Measurements from ENCODE around the gene RBM39.

Gene RBM39

DNA sequence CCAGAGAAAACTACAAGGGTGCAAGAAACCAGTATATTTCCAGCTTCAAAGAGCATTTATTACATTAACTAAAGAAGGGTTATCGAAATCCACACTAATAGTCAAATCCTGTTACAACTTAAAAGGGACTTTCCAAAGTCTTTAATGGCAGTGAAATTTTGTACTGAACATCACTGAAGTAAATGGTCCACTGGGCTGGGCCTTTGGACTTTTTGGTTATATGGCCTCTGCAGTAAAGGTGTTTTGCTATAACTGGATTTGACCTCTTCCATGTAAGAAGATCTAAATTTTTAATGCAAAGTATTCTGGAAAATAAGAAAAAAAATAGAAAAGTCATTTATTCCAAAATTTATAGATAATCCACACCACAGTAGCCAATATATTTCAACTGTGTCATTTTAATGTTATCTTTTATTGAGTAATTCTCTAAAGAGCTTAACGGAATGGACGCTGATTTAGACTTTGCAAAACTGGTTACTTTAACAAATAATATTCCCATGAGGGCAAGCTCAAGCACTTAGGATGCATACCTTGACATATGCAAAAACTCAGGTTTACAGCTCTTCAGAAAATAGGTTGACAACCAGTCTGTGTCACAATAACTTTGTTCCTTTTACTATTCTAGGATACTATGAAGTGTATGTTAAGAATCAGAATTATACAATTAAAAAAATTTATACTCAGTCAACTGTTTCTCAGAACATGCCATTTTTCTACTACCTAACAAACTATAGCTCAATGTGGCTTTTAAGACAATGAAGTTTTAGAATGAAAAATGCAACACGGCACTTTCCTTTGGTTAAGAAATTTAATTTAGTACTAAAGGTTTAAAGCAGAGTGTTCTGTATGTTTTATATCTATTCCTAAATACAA is 7.0 kb downstream of the RBM39 start:
- H3F3A ChIP-seq (ENCODE audit: insufficient read depth, low read length), result peaks cover 20% of the 10 kb centered on the region
- H3K4me2 ChIP-seq (ENCODE audit: low read depth, low read length), result no peak overlapping the region
- H2AFZ ChIP-seq (ENCODE audit: low read length), result no peak overlapping the region

DNA sequence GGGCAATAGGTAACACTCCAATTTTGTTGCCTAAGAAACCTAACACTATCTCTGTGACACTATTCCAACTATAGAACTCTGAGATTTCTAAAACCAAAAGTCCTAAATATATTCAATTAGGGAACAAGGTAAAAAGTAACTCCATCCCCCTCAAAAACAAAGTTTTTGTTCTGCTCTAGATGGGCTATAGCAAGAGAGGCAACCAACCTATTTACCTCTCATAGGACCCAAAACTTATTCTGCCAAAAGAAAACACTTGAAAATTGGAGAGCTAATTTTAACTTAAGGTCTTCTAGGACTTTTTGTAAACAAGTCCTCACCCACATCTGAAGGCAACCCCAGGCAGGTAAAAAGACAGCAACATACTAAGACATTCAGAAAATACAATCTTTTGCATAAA is 7.7 kb downstream of the RBM39 start:
- Histone ChIP-seq H3K4me2 (ENCODE audit: low read depth, low read length) (no peak overlapping the region), H4K20me1 (ENCODE audit: insufficient read depth, low read length) (peaks cover 88% of the 10 kb centered on the region), H3K9me2 (replicated peaks; ENCODE audit: insufficient read depth, low read length) (no peaks in the 10 kb centered on the region), H3K4me1 (ENCODE audit: low read length) (peaks cover 13% of the 10 kb centered on the region), H3K27me3 (replicated peaks; ENCODE audit: insufficient read depth, low read length) (no peaks in the 10 kb centered on the region), H3K27ac (ENCODE audit: low read length) (no peak overlapping the region), H3K9ac (ENCODE audit: low read length) (no peak overlapping the region), H3K4me3 (ENCODE audit: low read length) (no peak overlapping the region), H3K9me3 (replicated peaks; ENCODE audit: insufficient read depth, low read length) (no peaks in the 10 kb centered on the region), H3K36me3 (replicated peaks; ENCODE audit: insufficient read depth, low read length) (peaks cover 56% of the 10 kb centered on the region), H3F3A (ENCODE audit: insufficient read depth, low read length) (peaks cover 17% of the 10 kb centered on the region), H3K79me2 (ENCODE audit: low read length) (peaks cover 100% of the 10 kb centered on the region), H2AFZ (ENCODE audit: low read length) (no peak overlapping the region)
- no peak for TF ChIP-seq EZH2 (optimal IDR thresholded peaks at IDR 0.05; ENCODE audit: low read depth, low read length)
- TF ChIP-seq EZH2phosphoT487 (IDR thresholded peaks at IDR 0.05; ENCODE audit: low read length), result no peak
- TF ChIP-seq, protein P1, sequence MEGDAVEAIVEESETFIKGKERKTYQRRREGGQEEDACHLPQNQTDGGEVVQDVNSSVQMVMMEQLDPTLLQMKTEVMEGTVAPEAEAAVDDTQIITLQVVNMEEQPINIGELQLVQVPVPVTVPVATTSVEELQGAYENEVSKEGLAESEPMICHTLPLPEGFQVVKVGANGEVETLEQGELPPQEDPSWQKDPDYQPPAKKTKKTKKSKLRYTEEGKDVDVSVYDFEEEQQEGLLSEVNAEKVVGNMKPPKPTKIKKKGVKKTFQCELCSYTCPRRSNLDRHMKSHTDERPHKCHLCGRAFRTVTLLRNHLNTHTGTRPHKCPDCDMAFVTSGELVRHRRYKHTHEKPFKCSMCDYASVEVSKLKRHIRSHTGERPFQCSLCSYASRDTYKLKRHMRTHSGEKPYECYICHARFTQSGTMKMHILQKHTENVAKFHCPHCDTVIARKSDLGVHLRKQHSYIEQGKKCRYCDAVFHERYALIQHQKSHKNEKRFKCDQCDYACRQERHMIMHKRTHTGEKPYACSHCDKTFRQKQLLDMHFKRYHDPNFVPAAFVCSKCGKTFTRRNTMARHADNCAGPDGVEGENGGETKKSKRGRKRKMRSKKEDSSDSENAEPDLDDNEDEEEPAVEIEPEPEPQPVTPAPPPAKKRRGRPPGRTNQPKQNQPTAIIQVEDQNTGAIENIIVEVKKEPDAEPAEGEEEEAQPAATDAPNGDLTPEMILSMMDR (IDR thresholded peaks at IDR 0.05; ENCODE audit: low read length), result no peak
- no peak for DNase-seq

More for the DNA sequence above, 7.0 kb downstream of the RBM39 start:
- Histone ChIP-seq H3K9ac (ENCODE audit: low read length) (no peak overlapping the region), H3K27ac (ENCODE audit: low read length) (no peak overlapping the region), H3K9me2 (replicated peaks; ENCODE audit: insufficient read depth, low read length) (no peaks in the 10 kb centered on the region), H3K79me2 (ENCODE audit: low read length) (peaks cover 100% of the 10 kb centered on the region), H3K36me3 (replicated peaks; ENCODE audit: insufficient read depth, low read length) (peaks cover 58% of the 10 kb centered on the region), H4K20me1 (ENCODE audit: insufficient read depth, low read length) (peaks cover 88% of the 10 kb centered on the region), H3K27me3 (replicated peaks; ENCODE audit: insufficient read depth, low read length) (no peaks in the 10 kb centered on the region), H3K4me3 (ENCODE audit: low read length) (no peak overlapping the region), H3K4me1 (ENCODE audit: low read length) (peaks cover 13% of the 10 kb centered on the region), H3K9me3 (replicated peaks; ENCODE audit: insufficient read depth, low read length) (no peaks in the 10 kb centered on the region)
- no peak for DNase-seq
- TF ChIP-seq EZH2phosphoT487 (IDR thresholded peaks at IDR 0.05; ENCODE audit: low read length), result no peak
- TF ChIP-seq, protein P1 (IDR thresholded peaks at IDR 0.05; ENCODE audit: low read length), result no peak
- no peak for TF ChIP-seq EZH2 (optimal IDR thresholded peaks at IDR 0.05; ENCODE audit: low read depth, low read length)

DNA sequence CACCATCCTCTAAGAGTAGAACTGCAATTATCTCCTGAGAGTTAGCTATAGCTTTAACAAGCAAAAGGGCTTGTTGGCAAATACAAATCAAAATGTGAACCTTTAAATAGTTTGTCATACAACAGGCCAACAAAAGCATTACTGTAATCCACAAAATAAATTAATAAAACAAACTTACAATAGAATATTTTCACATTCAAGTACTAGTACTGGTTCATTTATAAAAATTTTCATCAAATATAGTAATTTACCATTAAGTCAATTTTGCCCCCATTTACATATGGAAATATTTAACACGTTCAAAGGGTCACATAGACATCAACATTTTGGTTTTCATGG is 9.4 kb downstream of the RBM39 start:
- H3K79me2 ChIP-seq (ENCODE audit: low read length), result peaks cover 99% of the 10 kb centered on the region
- H2AFZ ChIP-seq (ENCODE audit: low read length), result no peak overlapping the region
- no peaks in the 10 kb centered on the region for H3K9me3 ChIP-seq (replicated peaks; ENCODE audit: insufficient read depth, low read length)
- peaks cover 78% of the 10 kb centered on the region for H4K20me1 ChIP-seq (ENCODE audit: insufficient read depth, low read length)
- peaks cover 5% of the 10 kb centered on the region; the same call in 1 of the 2 replicates for H3K4me1 ChIP-seq (ENCODE audit: low read length)
- H3F3A ChIP-seq (ENCODE audit: insufficient read depth, low read length), result peaks cover 15% of the 10 kb centered on the region; the same call in 1 of the 2 replicates
- no peaks in the 10 kb centered on the region for H3K9me2 ChIP-seq (replicated peaks; ENCODE audit: insufficient read depth, low read length)
- H3K4me2 ChIP-seq (ENCODE audit: low read depth, low read length), result no peak overlapping the region
- no peak for TF ChIP-seq EZH2 (optimal IDR thresholded peaks at IDR 0.05; ENCODE audit: low read depth, low read length)
- no peak for TF ChIP-seq EZH2phosphoT487 (IDR thresholded peaks at IDR 0.05; ENCODE audit: low read length)
- TF ChIP-seq, protein P1 (IDR thresholded peaks at IDR 0.05; ENCODE audit: low read length), result no peak
- DNase-seq, result no peak
- H3K27ac ChIP-seq (ENCODE audit: low read length), result no peak overlapping the region
- no peaks in the 10 kb centered on the region for H3K27me3 ChIP-seq (replicated peaks; ENCODE audit: insufficient read depth, low read length)
- H3K9ac ChIP-seq (ENCODE audit: low read length), result no peak overlapping the region
- H3K36me3 ChIP-seq (replicated peaks; ENCODE audit: insufficient read depth, low read length), result peaks cover 49% of the 10 kb centered on the region; the same call in 1 of the 2 replicates
- no peak overlapping the region for H3K4me3 ChIP-seq (ENCODE audit: low read length)
